ENCODE measurements around the gene STK10.

The STK10 gene

GRCh38 chr5:171992305-171992704 is 195.7 kb downstream of the STK10 start:
- TF ChIP-seq GABPA (IDR thresholded peaks at IDR 0.05; ENCODE audit: low read depth) (no peak), SPI1 (IDR thresholded peaks at IDR 0.05; ENCODE audit: borderline replicate concordance, low read depth) (no peak), REST (IDR thresholded peaks at IDR 0.05; ENCODE audit: insufficient replicate concordance, low read depth) (no peak), CTCF (IDR thresholded peaks at IDR 0.05; ENCODE audit: insufficient read depth, low read length) (no peak), POLR2AphosphoS5 (IDR thresholded peaks at IDR 0.05; ENCODE audit: low read depth) (no peak)
- Histone ChIP-seq H3K4me3 (replicated peaks; ENCODE audit: insufficient read depth, low read length) (no peak overlapping the region), H3K27ac (replicated peaks) (no peak overlapping the region), H3K27me3 (ENCODE audit: insufficient read depth, poor library complexity, severe bottlenecking) (no peaks in the 10 kb centered on the region)
- no peak for DNase-seq (ENCODE audit: low read depth in 1 of 2, low spot score in 1 of 2)
